Measurements from ENCODE around the gene OAS3.
"Not testable (repeated sequence)": the region's sequence is repeated elsewhere in the genome, so short reads cannot be mapped to it uniquely, and the experiment has no call there.

OAS3 gene, protein sequence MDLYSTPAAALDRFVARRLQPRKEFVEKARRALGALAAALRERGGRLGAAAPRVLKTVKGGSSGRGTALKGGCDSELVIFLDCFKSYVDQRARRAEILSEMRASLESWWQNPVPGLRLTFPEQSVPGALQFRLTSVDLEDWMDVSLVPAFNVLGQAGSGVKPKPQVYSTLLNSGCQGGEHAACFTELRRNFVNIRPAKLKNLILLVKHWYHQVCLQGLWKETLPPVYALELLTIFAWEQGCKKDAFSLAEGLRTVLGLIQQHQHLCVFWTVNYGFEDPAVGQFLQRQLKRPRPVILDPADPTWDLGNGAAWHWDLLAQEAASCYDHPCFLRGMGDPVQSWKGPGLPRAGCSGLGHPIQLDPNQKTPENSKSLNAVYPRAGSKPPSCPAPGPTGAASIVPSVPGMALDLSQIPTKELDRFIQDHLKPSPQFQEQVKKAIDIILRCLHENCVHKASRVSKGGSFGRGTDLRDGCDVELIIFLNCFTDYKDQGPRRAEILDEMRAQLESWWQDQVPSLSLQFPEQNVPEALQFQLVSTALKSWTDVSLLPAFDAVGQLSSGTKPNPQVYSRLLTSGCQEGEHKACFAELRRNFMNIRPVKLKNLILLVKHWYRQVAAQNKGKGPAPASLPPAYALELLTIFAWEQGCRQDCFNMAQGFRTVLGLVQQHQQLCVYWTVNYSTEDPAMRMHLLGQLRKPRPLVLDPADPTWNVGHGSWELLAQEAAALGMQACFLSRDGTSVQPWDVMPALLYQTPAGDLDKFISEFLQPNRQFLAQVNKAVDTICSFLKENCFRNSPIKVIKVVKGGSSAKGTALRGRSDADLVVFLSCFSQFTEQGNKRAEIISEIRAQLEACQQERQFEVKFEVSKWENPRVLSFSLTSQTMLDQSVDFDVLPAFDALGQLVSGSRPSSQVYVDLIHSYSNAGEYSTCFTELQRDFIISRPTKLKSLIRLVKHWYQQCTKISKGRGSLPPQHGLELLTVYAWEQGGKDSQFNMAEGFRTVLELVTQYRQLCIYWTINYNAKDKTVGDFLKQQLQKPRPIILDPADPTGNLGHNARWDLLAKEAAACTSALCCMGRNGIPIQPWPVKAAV

DNA sequence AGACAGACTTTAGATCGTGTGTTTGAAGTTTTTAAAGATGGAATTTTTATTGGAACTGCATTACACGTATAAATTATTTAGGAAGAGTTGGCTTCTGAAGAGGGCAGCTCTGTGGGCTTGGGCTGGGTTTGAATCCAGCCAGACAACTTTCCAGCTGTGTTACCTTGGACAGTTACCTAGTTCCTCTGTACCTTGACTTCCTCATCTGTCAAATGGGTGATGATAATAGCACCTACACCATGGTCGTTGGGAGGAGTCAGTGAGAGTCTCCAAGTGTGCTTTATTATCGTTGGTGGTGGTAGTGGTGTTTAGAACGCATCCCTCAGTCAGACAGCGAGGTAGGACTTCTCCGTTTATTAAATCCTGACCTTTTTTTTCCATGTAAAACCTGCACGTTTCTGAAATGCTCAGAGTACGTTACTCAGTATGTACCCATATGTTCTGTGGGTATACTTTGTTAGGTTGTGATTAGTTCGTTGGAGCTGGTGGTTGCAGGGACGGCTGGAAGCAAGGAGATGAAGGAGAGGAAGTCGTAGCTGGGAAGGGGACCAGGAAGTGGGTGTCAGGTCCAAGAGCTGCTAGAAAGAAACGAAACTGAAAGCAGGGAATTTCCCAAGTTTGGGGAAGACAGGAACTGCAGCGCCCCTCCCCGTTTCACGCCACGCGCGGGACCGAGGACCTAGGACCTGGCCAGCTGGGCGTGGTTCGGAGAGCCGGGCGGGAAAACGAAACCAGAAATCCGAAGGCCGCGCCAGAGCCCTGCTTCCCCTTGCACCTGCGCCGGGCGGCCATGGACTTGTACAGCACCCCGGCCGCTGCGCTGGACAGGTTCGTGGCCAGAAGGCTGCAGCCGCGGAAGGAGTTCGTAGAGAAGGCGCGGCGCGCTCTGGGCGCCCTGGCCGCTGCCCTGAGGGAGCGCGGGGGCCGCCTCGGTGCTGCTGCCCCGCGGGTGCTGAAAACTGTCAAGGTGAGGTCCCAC lies at the start of gene OAS3:
Gene OAS3, plus strand, starts transcription at position 734 of the 979 bp plus-strand sequence. Its CDS starts 57 bp downstream, at position 791.
- DNase-seq (ENCODE audit: low spot score) = peak; percentile 32

GRCh38 chr12:112891093-112892024 lies 46.9 kb upstream of the OAS3 start:
- no peak for DNase-seq (ENCODE audit: low spot score)

- no peak for DNase-seq (ENCODE audit: low spot score)
Observed at GRCh38 chr12:112892856-112893255, 45.4 kb upstream of the OAS3 start.

DNA sequence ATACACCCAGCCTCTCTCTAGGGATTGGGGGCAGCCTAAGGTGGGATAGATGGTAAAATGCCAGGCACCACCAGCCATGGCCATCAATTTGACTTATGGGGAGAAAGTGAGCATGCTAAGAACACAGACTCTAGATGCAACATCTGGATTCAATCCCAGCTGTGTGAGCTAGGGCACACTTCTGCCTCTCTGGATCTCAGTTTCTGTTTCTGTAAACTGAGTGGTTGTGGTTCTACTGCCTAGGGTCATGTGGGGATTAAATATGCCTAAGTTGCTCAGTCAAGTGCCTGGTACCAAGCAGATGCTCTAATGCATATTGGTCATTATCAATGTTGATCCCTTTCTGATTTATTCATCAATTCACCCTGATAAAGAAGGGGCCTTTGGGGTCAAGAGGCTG lies 44.1 kb upstream of the OAS3 start:
- DNase-seq (ENCODE audit: low spot score) = no peak

- no peak for DNase-seq (ENCODE audit: low spot score)
Observed at GRCh38 chr12:112898380-112898779, 39.9 kb upstream of the OAS3 start.

DNA sequence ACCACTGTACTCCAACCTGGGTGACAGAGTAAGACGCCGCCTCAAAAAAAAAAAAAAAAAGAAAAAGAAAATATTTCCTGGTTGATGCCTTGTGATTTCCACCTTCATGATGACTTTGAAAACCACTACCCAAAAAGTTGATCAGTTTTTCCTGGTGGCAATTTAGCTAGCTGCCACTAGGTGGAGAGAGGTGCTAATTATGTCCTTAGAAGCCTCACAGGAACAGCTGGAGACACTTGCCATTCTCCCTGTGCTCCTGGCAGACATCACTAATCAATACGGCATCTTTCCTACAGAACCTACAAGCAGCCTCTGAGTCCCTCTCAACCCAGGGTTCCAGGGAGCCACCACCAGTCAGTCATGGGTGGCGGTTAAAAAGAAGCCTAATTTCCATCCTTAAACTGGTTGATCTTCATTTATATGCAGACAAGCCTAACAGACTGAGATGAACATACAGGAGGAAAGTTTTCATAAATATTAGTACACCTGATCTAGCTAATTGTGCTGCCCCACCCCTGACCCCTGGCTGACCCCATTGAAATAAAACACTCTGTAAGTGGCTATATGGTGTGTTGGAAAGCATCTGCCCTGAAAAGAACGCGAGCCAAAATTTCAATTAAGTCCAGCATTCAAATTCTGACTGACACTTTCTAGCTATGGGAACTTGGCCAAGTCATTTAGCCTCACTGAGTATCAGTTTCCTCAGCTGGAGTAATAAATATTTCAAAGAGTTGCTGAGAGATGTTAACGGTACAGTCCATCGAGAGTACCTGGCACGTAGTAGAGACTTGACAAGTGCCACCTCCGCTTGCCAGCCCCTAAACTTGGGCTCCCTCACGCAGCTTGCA lies 37.8 kb upstream of the OAS3 start:
- no peak for DNase-seq (ENCODE audit: low spot score)

DNA sequence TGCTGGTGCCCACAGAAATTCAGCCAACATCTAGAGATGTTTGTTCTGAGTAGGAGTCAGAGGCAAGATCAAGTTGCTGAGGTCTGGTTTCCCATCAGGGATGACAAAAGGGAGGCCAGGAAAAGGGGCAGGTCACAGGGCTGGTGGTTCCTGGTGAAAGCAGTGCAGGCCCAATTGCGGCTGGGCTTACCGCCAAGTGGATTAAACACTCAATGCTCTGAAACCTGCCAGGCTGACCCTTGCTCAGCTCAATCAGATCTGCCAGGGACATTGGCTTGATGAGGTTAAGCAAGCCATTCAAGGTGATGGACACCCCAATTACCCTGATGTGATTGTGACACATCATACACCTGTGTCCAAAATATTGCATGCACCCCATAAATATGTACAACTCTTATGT lies 37.0 kb upstream of the OAS3 start:
- no peak for DNase-seq (ENCODE audit: low spot score)

GRCh38 chr12:112904571-112904970 lies 33.7 kb upstream of the OAS3 start:
- DNase-seq (ENCODE audit: low spot score) = no peak

- no peak for DNase-seq (ENCODE audit: low spot score)
Observed at GRCh38 chr12:112905451-112906089, 32.7 kb upstream of the OAS3 start.

- DNase-seq (ENCODE audit: low spot score) = peak; percentile 37
Observed at GRCh38 chr12:112906712-112907414, 31.4 kb upstream of the OAS3 start, which contains the start of gene OAS1. TSS of gene OAS1 (plus strand) at chr12:112906962. CDS start at chr12:112907040, 78 bp downstream.

GRCh38 chr12:112907415-112908157 lies 30.7 kb upstream of the OAS3 start:
- peak; percentile 8 for DNase-seq (ENCODE audit: low spot score)

GRCh38 chr12:112908548-112908947 lies 29.7 kb upstream of the OAS3 start:
- no peak for DNase-seq (ENCODE audit: low spot score)

GRCh38 chr12:112909693-112910092 lies 28.6 kb upstream of the OAS3 start:
- no peak for DNase-seq (ENCODE audit: low spot score)

GRCh38 chr12:112913038-112913688 lies 25.1 kb upstream of the OAS3 start:
- DNase-seq (ENCODE audit: low spot score) = no peak

DNA sequence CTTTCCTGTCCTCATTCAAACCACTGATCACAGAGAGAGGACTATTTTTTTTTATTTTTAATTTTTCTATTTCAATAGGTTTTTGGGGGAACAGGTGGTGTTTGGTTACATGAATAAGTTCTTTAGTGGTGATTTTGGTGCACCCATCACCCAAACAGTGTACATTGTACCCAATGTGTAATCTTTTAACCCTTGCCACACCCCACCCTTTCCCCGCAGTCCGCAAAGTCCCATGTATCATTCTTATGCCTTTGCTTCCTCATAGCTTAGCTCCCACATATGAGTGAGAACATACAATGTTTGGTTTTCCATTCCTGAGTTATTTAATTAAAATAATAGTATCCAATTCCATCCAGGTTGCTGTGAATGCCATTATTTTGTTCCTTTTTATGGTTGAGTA lies 24.4 kb upstream of the OAS3 start:
- DNase-seq (ENCODE audit: low spot score) = not testable (repeated sequence)

DNA sequence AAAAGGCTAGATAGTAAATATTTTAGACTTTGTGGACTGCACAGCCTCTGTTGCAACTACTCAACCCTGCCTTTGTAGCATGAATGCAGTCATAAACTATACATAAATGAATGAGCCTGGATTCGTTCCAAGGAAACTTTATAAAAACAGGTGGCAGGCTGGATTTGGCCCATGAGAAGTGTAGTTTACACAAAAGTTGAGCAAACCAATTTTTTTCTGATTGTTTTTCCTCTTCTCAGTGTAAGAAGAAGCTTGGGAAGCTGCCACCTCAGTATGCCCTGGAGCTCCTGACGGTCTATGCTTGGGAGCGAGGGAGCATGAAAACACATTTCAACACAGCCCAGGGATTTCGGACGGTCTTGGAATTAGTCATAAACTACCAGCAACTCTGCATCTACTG lies 22.0 kb upstream of the OAS3 start:
- no peak for DNase-seq (ENCODE audit: low spot score)

DNA sequence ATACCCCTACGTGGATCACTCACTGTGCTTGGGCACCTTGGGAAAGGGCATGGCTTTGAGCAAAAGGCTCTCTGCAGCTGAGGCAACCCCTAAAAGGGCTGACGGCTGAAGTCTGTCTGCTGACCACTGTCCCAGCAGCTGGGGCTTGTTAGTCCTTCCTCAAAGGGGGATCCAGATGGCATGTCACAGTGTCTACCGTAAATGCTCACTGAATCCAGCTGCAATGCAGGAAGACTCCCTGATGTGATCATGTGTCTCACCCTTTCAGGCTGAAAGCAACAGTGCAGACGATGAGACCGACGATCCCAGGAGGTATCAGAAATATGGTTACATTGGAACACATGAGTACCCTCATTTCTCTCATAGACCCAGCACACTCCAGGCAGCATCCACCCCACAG lies 19.2 kb upstream of the OAS3 start:
- DNase-seq (ENCODE audit: low spot score) = no peak

All from putamen (tissue), 1 donor.